ENCODE data around the gene RNF113B.

GRCh38 chr13:98212763-98213162 lies 35.7 kb upstream of the RNF113B start:
- TF ChIP-seq, protein P1, sequence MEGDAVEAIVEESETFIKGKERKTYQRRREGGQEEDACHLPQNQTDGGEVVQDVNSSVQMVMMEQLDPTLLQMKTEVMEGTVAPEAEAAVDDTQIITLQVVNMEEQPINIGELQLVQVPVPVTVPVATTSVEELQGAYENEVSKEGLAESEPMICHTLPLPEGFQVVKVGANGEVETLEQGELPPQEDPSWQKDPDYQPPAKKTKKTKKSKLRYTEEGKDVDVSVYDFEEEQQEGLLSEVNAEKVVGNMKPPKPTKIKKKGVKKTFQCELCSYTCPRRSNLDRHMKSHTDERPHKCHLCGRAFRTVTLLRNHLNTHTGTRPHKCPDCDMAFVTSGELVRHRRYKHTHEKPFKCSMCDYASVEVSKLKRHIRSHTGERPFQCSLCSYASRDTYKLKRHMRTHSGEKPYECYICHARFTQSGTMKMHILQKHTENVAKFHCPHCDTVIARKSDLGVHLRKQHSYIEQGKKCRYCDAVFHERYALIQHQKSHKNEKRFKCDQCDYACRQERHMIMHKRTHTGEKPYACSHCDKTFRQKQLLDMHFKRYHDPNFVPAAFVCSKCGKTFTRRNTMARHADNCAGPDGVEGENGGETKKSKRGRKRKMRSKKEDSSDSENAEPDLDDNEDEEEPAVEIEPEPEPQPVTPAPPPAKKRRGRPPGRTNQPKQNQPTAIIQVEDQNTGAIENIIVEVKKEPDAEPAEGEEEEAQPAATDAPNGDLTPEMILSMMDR (IDR thresholded peaks at IDR 0.05) = no peak
- no peak for TF ChIP-seq ZFX (IDR thresholded peaks at IDR 0.05; ENCODE audit: borderline replicate concordance)
